ENCODE results near the gene PLEKHG2.
A peak's percentile ranks its signal among the peaks of the same experiment; 100 is the strongest.

The PLEKHG2 gene

GRCh38 chr19:39403331-39404312 lies 8.8 kb upstream of the PLEKHG2 start:
- no peak overlapping the region for H4K5ac ChIP-seq (ENCODE audit: low read length)
- peak overlapping the region; percentile 88 for H4K8ac ChIP-seq (ENCODE audit: low read depth, low read length)
- H2BK15ac ChIP-seq (replicated peaks; ENCODE audit: low read depth), result peak overlapping the region; percentile 76
- DNase-seq, result peak; percentile 96
- peak overlapping the region; percentile 86 for H2BK5ac ChIP-seq (ENCODE audit: low read length)
- H3K4me1 ChIP-seq (ENCODE audit: control insufficient read depth, low read depth, low read length), result peaks cover 12% of the 10 kb centered on the region
- H3K4me3 ChIP-seq (ENCODE audit: low read length), result no peak overlapping the region
- H3K56ac ChIP-seq (ENCODE audit: low read length), result peak overlapping the region; percentile 87
- peak overlapping the region; percentile 98 for H3K18ac ChIP-seq (ENCODE audit: low read length)
- H3K4me2 ChIP-seq (ENCODE audit: low read length), result peak overlapping the region; percentile 32
- WGBS (ENCODE audit: extremely low coverage, insufficient coverage, low lambda C conversion rate), result no CpG with 5 or more reads among the region's 43 CpGs
- H3K23ac ChIP-seq (ENCODE audit: low read length), result no peak overlapping the region
- H3K79me1 ChIP-seq (ENCODE audit: low read length), result no peaks in the 10 kb centered on the region
- H3K36me3 ChIP-seq (ENCODE audit: control insufficient read depth, insufficient read depth, low read length), result no peaks in the 10 kb centered on the region
- peak overlapping the region; percentile 92 for H2BK120ac ChIP-seq (ENCODE audit: low read depth, low read length)
- no peak overlapping the region for H2AK5ac ChIP-seq (ENCODE audit: low read length)
- peak overlapping the region; percentile 99 for H3K4ac ChIP-seq (ENCODE audit: low read depth, low read length)
- no peaks in the 10 kb centered on the region for H3K27me3 ChIP-seq (ENCODE audit: insufficient read depth, low read length, poor library complexity)
- H3K79me2 ChIP-seq (ENCODE audit: control insufficient read depth, insufficient read depth, low read length), result peaks cover 19% of the 10 kb centered on the region
- H3K27ac ChIP-seq (ENCODE audit: low read depth, low read length), result peak overlapping the region; percentile 94
- H3K9ac ChIP-seq (ENCODE audit: low read length), result peak overlapping the region; percentile 67

- Histone ChIP-seq H3K27me3 (ENCODE audit: insufficient read depth, low read length, poor library complexity) (no peaks in the 10 kb centered on the region), H3K18ac (ENCODE audit: low read length) (no peak overlapping the region), H4K8ac (ENCODE audit: low read depth, low read length) (no peak overlapping the region), H3K9ac (ENCODE audit: low read length) (no peak overlapping the region), H3K4me2 (ENCODE audit: low read length) (no peak overlapping the region), H3K4me1 (ENCODE audit: control insufficient read depth, low read depth, low read length) (peaks cover 15% of the 10 kb centered on the region), H2BK15ac (replicated peaks; ENCODE audit: low read depth) (no peak overlapping the region), H3K56ac (ENCODE audit: low read length) (no peak overlapping the region), H2BK5ac (ENCODE audit: low read length) (no peak overlapping the region), H3K79me2 (ENCODE audit: control insufficient read depth, insufficient read depth, low read length) (peaks cover 21% of the 10 kb centered on the region), H3K4ac (ENCODE audit: low read depth, low read length) (no peak overlapping the region), H3K23ac (ENCODE audit: low read length) (no peak overlapping the region), H3K27ac (ENCODE audit: low read depth, low read length) (no peak overlapping the region), H3K4me3 (ENCODE audit: low read length) (no peak overlapping the region), H2BK120ac (ENCODE audit: low read depth, low read length) (no peak overlapping the region), H3K79me1 (ENCODE audit: low read length) (no peaks in the 10 kb centered on the region), H2AK5ac (ENCODE audit: low read length) (no peak overlapping the region), H4K5ac (ENCODE audit: low read length) (no peak overlapping the region), H3K36me3 (ENCODE audit: control insufficient read depth, insufficient read depth, low read length) (no peaks in the 10 kb centered on the region)
- DNase-seq, result no peak
- WGBS (ENCODE audit: extremely low coverage, insufficient coverage, low lambda C conversion rate), result no CpG with 5 or more reads among the region's 17 CpGs
Observed at GRCh38 chr19:39405261-39405957, 7.1 kb upstream of the PLEKHG2 start.

GRCh38 chr19:39405958-39406655 lies 6.4 kb upstream of the PLEKHG2 start:
- no peak overlapping the region for H3K4ac ChIP-seq (ENCODE audit: low read depth, low read length)
- H3K79me2 ChIP-seq (ENCODE audit: control insufficient read depth, insufficient read depth, low read length), result peaks cover 21% of the 10 kb centered on the region
- peak overlapping the region; percentile 78 for H3K56ac ChIP-seq (ENCODE audit: low read length)
- peak overlapping the region; percentile 22 for H3K4me3 ChIP-seq (ENCODE audit: low read length)
- H3K9ac ChIP-seq (ENCODE audit: low read length), result peak overlapping the region; percentile 43
- H2BK5ac ChIP-seq (ENCODE audit: low read length), result no peak overlapping the region
- no peak overlapping the region for H2BK15ac ChIP-seq (replicated peaks; ENCODE audit: low read depth)
- no peaks in the 10 kb centered on the region for H3K36me3 ChIP-seq (ENCODE audit: control insufficient read depth, insufficient read depth, low read length)
- peaks cover 21% of the 10 kb centered on the region for H3K4me1 ChIP-seq (ENCODE audit: control insufficient read depth, low read depth, low read length)
- no peak for DNase-seq
- no peak overlapping the region for H3K27ac ChIP-seq (ENCODE audit: low read depth, low read length)
- peak overlapping the region; percentile 51 for H3K18ac ChIP-seq (ENCODE audit: low read length)
- no peak overlapping the region for H4K8ac ChIP-seq (ENCODE audit: low read depth, low read length)
- no peak overlapping the region for H2AK5ac ChIP-seq (ENCODE audit: low read length)
- WGBS (ENCODE audit: extremely low coverage, insufficient coverage, low lambda C conversion rate), result no CpG with 5 or more reads among the region's 22 CpGs
- no peaks in the 10 kb centered on the region for H3K79me1 ChIP-seq (ENCODE audit: low read length)
- H3K4me2 ChIP-seq (ENCODE audit: low read length), result peak overlapping the region; percentile 33
- no peak overlapping the region for H2BK120ac ChIP-seq (ENCODE audit: low read depth, low read length)
- H3K27me3 ChIP-seq (ENCODE audit: insufficient read depth, low read length, poor library complexity), result no peaks in the 10 kb centered on the region
- H4K5ac ChIP-seq (ENCODE audit: low read length), result no peak overlapping the region
- no peak overlapping the region for H3K23ac ChIP-seq (ENCODE audit: low read length)

- peak; percentile 84 for DNase-seq
Observed at GRCh38 chr19:39406656-39407409, 5.6 kb upstream of the PLEKHG2 start, which contains the start of gene ZFP36. ZFP36 (plus strand) TSS chr19:39406847; CDS start chr19:39406905, 58 bp downstream.

GRCh38 chr19:39407410-39407659 lies 5.1 kb upstream of the PLEKHG2 start:
- H4K8ac ChIP-seq (ENCODE audit: low read depth, low read length), result no peak overlapping the region
- H3K56ac ChIP-seq (ENCODE audit: low read length), result peak overlapping the region; percentile 97
- no peaks in the 10 kb centered on the region for H3K27me3 ChIP-seq (ENCODE audit: insufficient read depth, low read length, poor library complexity)
- peak overlapping the region; percentile 94 for H3K23ac ChIP-seq (ENCODE audit: low read length)
- DNase-seq, result no peak
- peaks cover 14% of the 10 kb centered on the region for H3K4me1 ChIP-seq (ENCODE audit: control insufficient read depth, low read depth, low read length)
- H3K4me3 ChIP-seq (ENCODE audit: low read length), result peak overlapping the region; percentile 97
- H3K4me2 ChIP-seq (ENCODE audit: low read length), result peak overlapping the region; percentile 82
- peak overlapping the region; percentile 27 for H3K4ac ChIP-seq (ENCODE audit: low read depth, low read length)
- no peak overlapping the region for H2BK120ac ChIP-seq (ENCODE audit: low read depth, low read length)
- H2AK5ac ChIP-seq (ENCODE audit: low read length), result no peak overlapping the region
- no CpG with 5 or more reads among the region's 14 CpGs for WGBS (ENCODE audit: extremely low coverage, insufficient coverage, low lambda C conversion rate)
- no peaks in the 10 kb centered on the region for H3K79me1 ChIP-seq (ENCODE audit: low read length)
- no peak overlapping the region for H4K5ac ChIP-seq (ENCODE audit: low read length)
- H3K79me2 ChIP-seq (ENCODE audit: control insufficient read depth, insufficient read depth, low read length), result peaks cover 21% of the 10 kb centered on the region
- peak overlapping the region; percentile 25 for H3K27ac ChIP-seq (ENCODE audit: low read depth, low read length)
- peak overlapping the region; percentile 99 for H3K9ac ChIP-seq (ENCODE audit: low read length)
- peak overlapping the region; percentile 9 for H3K18ac ChIP-seq (ENCODE audit: low read length)
- H3K36me3 ChIP-seq (ENCODE audit: control insufficient read depth, insufficient read depth, low read length), result no peaks in the 10 kb centered on the region
- H2BK15ac ChIP-seq (replicated peaks; ENCODE audit: low read depth), result no peak overlapping the region
- H2BK5ac ChIP-seq (ENCODE audit: low read length), result peak overlapping the region; percentile 62

More at GRCh38 chr19:39406656-39407409, 5.6 kb upstream of the PLEKHG2 start, which contains the start of gene ZFP36:
- H4K5ac ChIP-seq (ENCODE audit: low read length), result no peak within 1 kb of the TSS
- peak within 1 kb of the TSS; percentile 99 for H3K9ac ChIP-seq (ENCODE audit: low read length)
- peak within 1 kb of the TSS; percentile 82 for H3K4me2 ChIP-seq (ENCODE audit: low read length)
- H4K8ac ChIP-seq (ENCODE audit: low read depth, low read length), result no peak within 1 kb of the TSS
- no CpG with 5 or more reads among the region's 56 CpGs for WGBS (ENCODE audit: extremely low coverage, insufficient coverage, low lambda C conversion rate)
- no peaks in the 10 kb centered on the region for H3K79me1 ChIP-seq (ENCODE audit: low read length)
- H3K56ac ChIP-seq (ENCODE audit: low read length), result peak within 1 kb of the TSS; percentile 97
- H3K4ac ChIP-seq (ENCODE audit: low read depth, low read length), result peak within 1 kb of the TSS; percentile 27
- no peak within 1 kb of the TSS for H2AK5ac ChIP-seq (ENCODE audit: low read length)
- peaks cover 18% of the 10 kb centered on the region for H3K4me1 ChIP-seq (ENCODE audit: control insufficient read depth, low read depth, low read length)
- no peak within 1 kb of the TSS for H2BK120ac ChIP-seq (ENCODE audit: low read depth, low read length)
- peak within 1 kb of the TSS; percentile 94 for H3K23ac ChIP-seq (ENCODE audit: low read length)
- H3K4me3 ChIP-seq (ENCODE audit: low read length), result peak within 1 kb of the TSS; percentile 97
- peak within 1 kb of the TSS; percentile 51 for H3K18ac ChIP-seq (ENCODE audit: low read length)
- peaks cover 21% of the 10 kb centered on the region for H3K79me2 ChIP-seq (ENCODE audit: control insufficient read depth, insufficient read depth, low read length)
- no peak within 1 kb of the TSS for H2BK15ac ChIP-seq (replicated peaks; ENCODE audit: low read depth)
- no peaks in the 10 kb centered on the region for H3K36me3 ChIP-seq (ENCODE audit: control insufficient read depth, insufficient read depth, low read length)
- H2BK5ac ChIP-seq (ENCODE audit: low read length), result peak within 1 kb of the TSS; percentile 81
- peak within 1 kb of the TSS; percentile 71 for H3K27ac ChIP-seq (ENCODE audit: low read depth, low read length)
- H3K27me3 ChIP-seq (ENCODE audit: insufficient read depth, low read length, poor library complexity), result no peaks in the 10 kb centered on the region
